H1 (cell line): Measurements from ENCODE around the gene UBL4A.

Experiments used
- CHD2 ChIP-seq: IDR thresholded peaks from 2 replicates; pipeline ENCODE4 v1.6.1; 2012; ENCODE audit warnings: low read length, improper control_type of control experiment
- EZH2 ChIP-seq: fragments of 200-600 bp; sonication (generic); IDR thresholded peaks from 2 replicates; pipeline ENCODE4 v1.7.1; 2012; ENCODE audit warnings: low read depth, mild to moderate bottlenecking, moderate library complexity, low read length, inconsistent platforms; ENCODE audit not compliant: severe bottlenecking
- NRF1 ChIP-seq: IDR thresholded peaks from 2 replicates; pipeline ENCODE4 v1.6.1; 2011; ENCODE audit warnings: mild to moderate bottlenecking, low read depth, low read length, improper control_type of control experiment
- POLR2A ChIP-seq, 2 experiments: IDR thresholded peaks; 1 replicate in 1 of 2; 2 replicates in 1 of 2; pipeline ENCODE4 v1.6.1; 2011; ENCODE audit warnings: low read depth in 2 of 2, low read length in 2 of 2, mild to moderate bottlenecking in 2 of 2; ENCODE audit errors: control extremely low read depth in 1 of 2
- RBBP5 ChIP-seq: IDR thresholded peaks from 2 replicates; pipeline ENCODE4 v1.7.1; 2012; ENCODE audit warnings: low read depth, mild to moderate bottlenecking, inconsistent platforms, low read length, moderate library complexity, borderline replicate concordance
- SP2 ChIP-seq: IDR thresholded peaks from 2 replicates; pipeline ENCODE4 v1.6.1; 2012; ENCODE audit warnings: mild to moderate bottlenecking, low read length, inconsistent platforms
- YY1 ChIP-seq: IDR thresholded peaks from 2 replicates; pipeline ENCODE4 v1.6.1; 2011; ENCODE audit warnings: low read depth, mild to moderate bottlenecking, low read length
- TF ChIP-seq, protein P1 (sequence below), 3 experiments: IDR thresholded peaks; 1 replicate in 2 of 3; 2 replicates in 1 of 3; pipeline versions ENCODE4 v1.5.1 to v1.6.1; 2011; ENCODE audit warnings: low read length in 3 of 3, mild to moderate bottlenecking in 3 of 3, inconsistent platforms in 2 of 3, low read depth in 1 of 3, moderate library complexity in 1 of 3; ENCODE audit not compliant: insufficient read depth in 1 of 3; ENCODE audit errors: control extremely low read depth in 1 of 3

DNA sequence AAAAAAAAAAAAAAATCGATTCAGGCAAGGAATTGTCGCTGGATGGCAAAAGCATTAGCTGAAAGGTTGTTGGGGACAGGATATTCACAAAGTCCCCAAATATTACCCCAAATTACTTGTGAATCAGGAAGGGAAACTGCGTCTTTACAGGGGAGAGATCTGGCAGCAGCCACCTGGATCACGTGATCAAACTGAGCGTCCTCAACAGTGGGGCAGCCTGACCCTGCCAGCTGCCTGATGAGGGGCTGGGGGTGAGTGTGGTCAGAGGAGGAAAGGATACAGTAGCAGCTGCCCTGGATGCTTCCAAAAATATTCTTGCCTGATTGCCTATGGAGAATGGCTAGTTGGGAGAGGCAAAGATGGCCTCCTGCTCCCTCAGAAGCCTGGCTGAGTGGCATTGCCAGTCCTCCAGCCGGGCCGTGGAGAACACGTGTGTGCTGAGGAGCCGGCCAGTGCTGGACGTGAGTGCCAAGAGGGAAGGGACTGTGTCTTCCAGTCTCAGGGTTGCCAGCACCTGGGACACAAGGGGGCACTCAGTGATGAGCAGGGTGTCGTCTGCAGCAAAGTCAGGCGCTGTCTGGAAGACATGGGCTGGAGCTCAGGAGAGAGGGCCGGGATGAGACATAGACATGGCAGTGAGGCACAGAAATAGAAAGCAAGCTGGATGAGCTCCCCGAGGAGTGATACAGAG, 4.4 kb downstream of the UBL4A start:
- TF ChIP-seq, protein P1, sequence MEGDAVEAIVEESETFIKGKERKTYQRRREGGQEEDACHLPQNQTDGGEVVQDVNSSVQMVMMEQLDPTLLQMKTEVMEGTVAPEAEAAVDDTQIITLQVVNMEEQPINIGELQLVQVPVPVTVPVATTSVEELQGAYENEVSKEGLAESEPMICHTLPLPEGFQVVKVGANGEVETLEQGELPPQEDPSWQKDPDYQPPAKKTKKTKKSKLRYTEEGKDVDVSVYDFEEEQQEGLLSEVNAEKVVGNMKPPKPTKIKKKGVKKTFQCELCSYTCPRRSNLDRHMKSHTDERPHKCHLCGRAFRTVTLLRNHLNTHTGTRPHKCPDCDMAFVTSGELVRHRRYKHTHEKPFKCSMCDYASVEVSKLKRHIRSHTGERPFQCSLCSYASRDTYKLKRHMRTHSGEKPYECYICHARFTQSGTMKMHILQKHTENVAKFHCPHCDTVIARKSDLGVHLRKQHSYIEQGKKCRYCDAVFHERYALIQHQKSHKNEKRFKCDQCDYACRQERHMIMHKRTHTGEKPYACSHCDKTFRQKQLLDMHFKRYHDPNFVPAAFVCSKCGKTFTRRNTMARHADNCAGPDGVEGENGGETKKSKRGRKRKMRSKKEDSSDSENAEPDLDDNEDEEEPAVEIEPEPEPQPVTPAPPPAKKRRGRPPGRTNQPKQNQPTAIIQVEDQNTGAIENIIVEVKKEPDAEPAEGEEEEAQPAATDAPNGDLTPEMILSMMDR (IDR thresholded peaks at IDR 0.05; ENCODE audit: control extremely low read depth in 1 of 3, insufficient read depth in 1 of 3, low read depth in 1 of 3, low read length in 3 of 3) = no peak
- TF ChIP-seq POLR2A (IDR thresholded peaks at IDR 0.05; ENCODE audit: control extremely low read depth in 1 of 2, low read depth in 2 of 2, low read length in 2 of 2) (no peak), CHD2 (no peak), EZH2 (no peak), RBBP5 (no peak), NRF1 (no peak), SP2 (no peak), YY1 (no peak)
